ENCODE data around the gene HMCN2. TPM values are rescaled to one million over a fixed set of nuclear protein-coding genes. Genes with fewer than 3 reads are reported as not detected.

The HMCN2 gene
- total RNA-seq, 1 experiment from 2014 or later = 1.6 TPM

GRCh38 chr9:130446101-130446861 lies 180.7 kb downstream of the HMCN2 start:
- TF ChIP-seq CTCF (conservative IDR thresholded peaks at IDR 0.05) = no peak
- no peak for TF ChIP-seq EZH2 (IDR thresholded peaks at IDR 0.05; ENCODE audit: low read depth)
- Histone ChIP-seq H3K27ac (no peak overlapping the region), H3K4me2 (peak overlapping the region; percentile 99), H4K20me1 (ENCODE audit: insufficient read depth) (0 out of 2 replicates have a peak, but pooled peaks cover 2% of the 10 kb centered on the region), H3K9me2 (ENCODE audit: insufficient read depth) (no peaks in the 10 kb centered on the region), H3K4me1 (replicated peaks; ENCODE audit: insufficient read depth) (peaks cover 34% of the 10 kb centered on the region), H3K9me3 (ENCODE audit: insufficient read depth, low read depth) (no peaks in the 10 kb centered on the region), H3K79me2 (ENCODE audit: low read depth) (peaks cover 7% of the 10 kb centered on the region; the same call in 1 of the 2 replicates), H3K27me3 (ENCODE audit: insufficient read depth, low read depth) (no peaks in the 10 kb centered on the region), H3F3A (ENCODE audit: insufficient read depth, low read depth) (peaks cover 7% of the 10 kb centered on the region; the same call in 1 of the 2 replicates), H3K4me3 (peak overlapping the region; percentile 87), H3K36me3 (ENCODE audit: low read depth) (no peaks in the 10 kb centered on the region), H2AFZ (peak overlapping the region; percentile 86; the same call in 1 of the 2 replicates)
- BruUV-seq (replicated peaks) = no TSS peak
- ChIA-PET POLR2A (ENCODE audit: unreplicated experiment) (interaction anchor here (0.8 kb wide), 1 partner anchor 46 kb away, joined by 18 read pairs; no protein-coding TSS in a partner anchor), CTCF (interaction anchor here (0.6 to 0.7 kb wide), 2 partner anchors 255 to 593 kb away, joined by 3 read pairs; no protein-coding TSS in a partner anchor)
- intact Hi-C loops (cut with micrococcal nuclease; ENCODE audit: unreplicated experiment) = loop anchor here (5.0 kb wide), 2 partner anchors 204 to 319 kb away; no protein-coding TSS in a partner anchor
- peak; percentile 53 to 64 for DNase-seq

- peaks cover 7% of the 10 kb centered on the region; the same call in 1 of the 2 replicates for H3F3A ChIP-seq (ENCODE audit: insufficient read depth, low read depth)
- no peak overlapping the region for H2AFZ ChIP-seq
- H3K36me3 ChIP-seq (ENCODE audit: low read depth) = no peaks in the 10 kb centered on the region
- no peaks in the 10 kb centered on the region for H3K27me3 ChIP-seq (ENCODE audit: insufficient read depth, low read depth)
- H4K20me1 ChIP-seq (ENCODE audit: insufficient read depth) = peaks cover 11% of the 10 kb centered on the region
- no peak for TF ChIP-seq EZH2 (IDR thresholded peaks at IDR 0.05; ENCODE audit: low read depth)
- H3K27ac ChIP-seq = no peak overlapping the region
- H3K9me3 ChIP-seq (ENCODE audit: insufficient read depth, low read depth) = no peaks in the 10 kb centered on the region
- H3K4me1 ChIP-seq (replicated peaks; ENCODE audit: insufficient read depth) = peaks cover 42% of the 10 kb centered on the region
- ChIA-PET POLR2A (ENCODE audit: unreplicated experiment) (no interaction called here), CTCF (interaction anchor here (0.5 to 0.6 kb wide), 2 partner anchors 106 to 685 kb away, joined by 3 to 5 read pairs; no protein-coding TSS in a partner anchor)
- no peaks in the 10 kb centered on the region for H3K9me2 ChIP-seq (ENCODE audit: insufficient read depth)
- intact Hi-C loops (cut with micrococcal nuclease; ENCODE audit: unreplicated experiment) = loop anchor here (5.0 kb wide), 2 partner anchors 205 to 320 kb away; no protein-coding TSS in a partner anchor
- BruUV-seq (replicated peaks) = no TSS peak
- H3K4me3 ChIP-seq = peak overlapping the region; percentile 87; the same call in 1 of the 2 replicates
- no peak for DNase-seq
- peak overlapping the region; percentile 99 for H3K4me2 ChIP-seq
- peaks cover 7% of the 10 kb centered on the region; the same call in 1 of the 2 replicates for H3K79me2 ChIP-seq (ENCODE audit: low read depth)
Observed at GRCh38 chr9:130447193-130447816, 181.7 kb downstream of the HMCN2 start.

GRCh38 chr9:130448035-130448624 lies 182.6 kb downstream of the HMCN2 start:
- ChIA-PET POLR2A (ENCODE audit: unreplicated experiment) (no interaction called here), CTCF (interaction anchor here (0.6 kb wide), 2 partner anchors 107 to 471 kb away, joined by 3 to 9 read pairs; no protein-coding TSS in a partner anchor)
- peak in 1 of 2 experiments; percentile 20 for DNase-seq
- peaks cover 19% of the 10 kb centered on the region for H4K20me1 ChIP-seq (ENCODE audit: insufficient read depth)
- peaks cover 42% of the 10 kb centered on the region for H3K4me1 ChIP-seq (replicated peaks; ENCODE audit: insufficient read depth)
- no peak overlapping the region for H3K4me3 ChIP-seq
- H3K27ac ChIP-seq = no peak overlapping the region
- no peaks in the 10 kb centered on the region for H3K9me2 ChIP-seq (ENCODE audit: insufficient read depth)
- H3K27me3 ChIP-seq (ENCODE audit: insufficient read depth, low read depth) = no peaks in the 10 kb centered on the region
- peaks cover 7% of the 10 kb centered on the region; the same call in 1 of the 2 replicates for H3F3A ChIP-seq (ENCODE audit: insufficient read depth, low read depth)
- no TSS peak for BruUV-seq (replicated peaks)
- no peaks in the 10 kb centered on the region for H3K36me3 ChIP-seq (ENCODE audit: low read depth)
- peak overlapping the region; percentile 99 for H3K4me2 ChIP-seq
- TF ChIP-seq CTCF (conservative IDR thresholded peaks at IDR 0.05) = no peak
- no peak for TF ChIP-seq EZH2 (IDR thresholded peaks at IDR 0.05; ENCODE audit: low read depth)
- H3K9me3 ChIP-seq (ENCODE audit: insufficient read depth, low read depth) = no peaks in the 10 kb centered on the region
- intact Hi-C loops (cut with micrococcal nuclease; ENCODE audit: unreplicated experiment) = loop anchor here (5.0 kb wide), 2 partner anchors 206 to 321 kb away; no protein-coding TSS in a partner anchor
- peaks cover 7% of the 10 kb centered on the region; the same call in 1 of the 2 replicates for H3K79me2 ChIP-seq (ENCODE audit: low read depth)
- H2AFZ ChIP-seq = no peak overlapping the region
